Brain pericyte (primary cell): ENCODE results near the gene STPG3.
A peak's percentile ranks its signal among the peaks of the same experiment; 100 is the strongest.
"Not testable (repeated sequence)": the region's sequence is repeated elsewhere in the genome, so short reads cannot be mapped to it uniquely, and the experiment has no call there.

Experiments used
- DNase-seq: peaks from one replicate; pipeline ENCODE4 v3.0.0-alpha.2; 2012; ENCODE audit warnings: low read depth, low spot score

The STPG3 gene

GRCh38 chr9:137233143-137233980 lies 17.7 kb upstream of the STPG3 start:
- no peak for DNase-seq

- no peak for DNase-seq
Measured at GRCh38 chr9:137234055-137234697, 16.9 kb upstream of the STPG3 start.

DNA sequence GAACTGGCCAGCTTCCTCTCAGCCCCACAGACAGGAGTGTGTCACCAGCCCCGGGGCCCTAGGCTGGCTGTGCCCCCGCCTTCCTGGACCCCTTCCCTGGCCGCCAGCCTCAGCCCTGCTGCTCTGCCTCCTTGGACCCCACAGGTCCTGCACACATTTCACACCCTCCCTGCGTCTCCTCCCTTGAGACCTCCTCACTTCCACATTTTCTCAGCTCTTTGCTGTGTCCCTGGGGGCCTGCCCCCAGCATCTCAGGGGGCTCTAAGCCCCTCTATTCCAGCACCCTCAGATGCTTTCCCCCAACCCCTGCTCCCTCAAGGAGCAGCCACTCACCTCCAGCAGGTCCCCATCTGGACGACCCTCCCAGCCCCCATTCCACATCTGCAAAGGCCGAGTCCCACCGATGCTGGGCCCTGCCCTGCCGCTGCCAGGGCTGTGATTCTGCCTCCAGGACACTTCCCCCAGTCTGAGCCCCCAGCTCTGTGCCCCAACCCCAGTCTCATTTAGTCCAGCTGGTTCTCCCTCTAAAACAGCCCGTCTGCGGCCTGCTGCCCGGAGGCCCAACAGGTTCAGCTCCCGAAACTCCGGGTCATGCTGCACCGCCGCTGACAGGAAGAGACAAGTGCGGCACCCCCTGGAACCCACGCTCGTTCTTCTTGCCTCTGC lies 16.2 kb upstream of the STPG3 start:
- DNase-seq: no peak

- DNase-seq: no peak
Measured at GRCh38 chr9:137235424-137236237, 15.5 kb upstream of the STPG3 start.

GRCh38 chr9:137236238-137236935 lies 14.7 kb upstream of the STPG3 start:
- no peak for DNase-seq

DNA sequence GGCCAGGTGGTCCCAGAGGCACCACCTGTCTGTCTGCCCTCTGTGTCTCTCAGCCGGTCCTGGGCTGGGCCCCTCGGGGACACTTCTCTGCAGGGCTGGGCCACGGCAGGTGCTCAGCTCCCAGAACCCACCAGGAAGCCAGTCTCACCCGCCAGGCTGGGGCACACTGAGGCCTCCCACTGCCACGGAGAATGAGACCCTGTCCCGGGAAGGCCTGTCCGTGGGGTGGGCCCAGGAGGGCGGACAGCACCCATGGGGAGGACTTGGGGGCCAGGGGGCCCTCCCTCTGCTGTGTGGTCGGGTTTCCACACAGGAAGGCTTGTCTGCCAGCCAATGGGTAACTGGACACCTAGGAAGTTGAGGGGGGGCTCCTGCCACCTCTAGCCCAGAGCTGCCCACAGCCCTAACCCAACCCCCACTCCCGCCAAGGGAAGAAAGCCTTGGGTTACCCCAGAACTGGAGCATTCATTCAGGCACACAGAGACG lies 14.1 kb upstream of the STPG3 start:
- DNase-seq: no peak

- no peak for DNase-seq
Measured at GRCh38 chr9:137237759-137238726, 13.0 kb upstream of the STPG3 start.

- not testable (repeated sequence) for DNase-seq
Measured at GRCh38 chr9:137239541-137240200, 11.4 kb upstream of the STPG3 start.

DNA sequence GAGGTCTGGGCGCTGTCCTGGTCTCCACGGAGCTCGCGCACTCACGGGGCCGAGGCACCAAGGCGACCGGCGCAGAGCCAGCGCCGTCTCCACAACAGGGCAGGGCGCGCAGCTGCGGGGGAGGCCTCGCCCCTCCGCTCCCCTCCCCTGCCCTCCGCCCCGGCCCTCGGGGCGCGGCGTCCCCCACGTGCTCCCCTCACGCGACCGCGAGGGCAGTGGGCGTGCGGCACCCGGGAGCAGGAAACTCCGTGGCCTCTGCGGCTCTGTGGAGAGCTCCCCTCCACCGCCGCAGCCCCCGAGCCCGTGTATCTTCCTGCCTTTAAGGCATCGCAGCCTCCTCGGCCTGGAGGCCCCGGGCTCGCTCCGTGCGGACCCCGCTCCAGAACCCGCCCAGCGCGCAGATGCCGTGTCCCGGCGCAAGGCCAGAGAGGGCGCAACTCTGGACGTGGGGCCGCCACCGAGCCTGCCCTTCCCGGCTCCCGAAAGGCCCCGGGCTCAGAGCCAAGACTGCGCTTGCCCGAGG lies 10.7 kb upstream of the STPG3 start:
- no peak for DNase-seq

GRCh38 chr9:137240841-137241489 lies 10.1 kb upstream of the STPG3 start, which contains the start of gene TUBB4B:
Gene TUBB4B, plus strand, starts transcription at chr9:137241287. Its CDS starts 74 bp downstream, at chr9:137241361.
- peak; percentile 100 for DNase-seq

- DNase-seq: no peak
Measured at GRCh38 chr9:137241490-137242268, 9.4 kb upstream of the STPG3 start.

- no peak for DNase-seq
Measured at GRCh38 chr9:137242269-137243203, 8.6 kb upstream of the STPG3 start.

GRCh38 chr9:137243266-137243625 lies 7.8 kb upstream of the STPG3 start:
- not testable (repeated sequence) for DNase-seq

DNA sequence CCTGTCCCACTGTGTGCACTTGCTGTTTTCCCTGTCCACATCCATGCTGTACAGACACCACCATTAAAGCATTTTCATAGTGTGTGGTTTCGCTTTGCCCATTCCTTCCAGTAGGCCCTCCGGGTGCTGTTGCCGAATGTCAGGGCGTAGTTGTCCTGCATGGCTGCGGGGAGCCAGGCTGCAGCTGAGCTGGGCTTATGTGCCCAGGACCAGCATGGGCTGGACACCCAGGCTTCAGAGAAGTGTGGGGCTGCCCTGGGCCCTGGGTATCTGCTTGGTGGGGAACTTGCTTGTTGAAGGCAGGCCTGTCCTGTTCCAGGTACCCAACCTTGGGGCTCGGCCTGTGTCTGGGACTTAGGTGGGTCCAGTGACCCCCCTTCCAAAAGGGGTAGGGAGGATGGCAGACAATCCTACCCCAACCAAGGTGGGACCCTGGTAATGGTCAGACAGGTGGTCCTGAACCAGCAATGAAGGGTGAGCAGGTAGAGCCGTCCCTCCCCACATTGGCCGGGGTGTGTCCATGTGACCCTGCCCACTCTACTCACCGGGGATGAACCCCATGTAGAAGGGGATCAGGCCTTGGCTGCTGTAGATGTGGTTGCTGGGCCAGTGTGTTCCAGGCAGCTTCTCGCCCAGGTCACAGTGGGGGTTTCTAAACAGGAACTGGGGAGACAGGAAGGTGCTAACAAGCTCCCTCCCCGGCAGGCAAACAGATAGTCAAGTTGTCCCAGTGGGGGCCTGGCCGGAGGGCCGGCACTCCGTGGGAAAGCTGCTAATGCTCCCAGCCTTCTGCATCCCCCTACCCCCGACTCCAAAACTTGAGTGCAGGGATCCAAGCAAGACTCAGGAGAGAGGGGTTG lies 7.2 kb upstream of the STPG3 start:
- no peak for DNase-seq
